IMR-90 (cell line): ENCODE results near the gene NGFR.

Experiments
- BHLHE40 ChIP-seq: fragments of 150-350 bp; IDR thresholded peaks from 2 replicates; pipeline ENCODE4 v1.6.1; 2016; ENCODE audit warnings: mild to moderate bottlenecking, low read depth, low read length
- CEBPB ChIP-seq: IDR thresholded peaks from 2 replicates; pipeline ENCODE4 v1.6.1; 2012; ENCODE audit warnings: low read depth, low read length, improper control_type of control experiment
- CHD1 ChIP-seq: IDR thresholded peaks from 2 replicates; pipeline ENCODE4 v1.6.1; 2012; ENCODE audit warnings: low read depth, low read length, improper control_type of control experiment
- FOS ChIP-seq: fragments of 150-350 bp; IDR thresholded peaks from 2 replicates; pipeline ENCODE4 v1.6.1; 2016; ENCODE audit warnings: low read depth, low read length
- MAFK ChIP-seq: IDR thresholded peaks from 2 replicates; pipeline ENCODE4 v1.6.1; 2012; ENCODE audit warnings: low read depth, low read length, improper control_type of control experiment
- MXI1 ChIP-seq: IDR thresholded peaks from 2 replicates; pipeline ENCODE4 v1.6.1; 2012; ENCODE audit warnings: low read depth, mild to moderate bottlenecking, low read length, moderate library complexity, borderline replicate concordance
- NFE2L2 ChIP-seq: fragments of 150-350 bp; IDR thresholded peaks from 2 replicates; pipeline ENCODE4 v1.6.1; 2016; ENCODE audit warnings: low read depth, mild to moderate bottlenecking, low read length
- POLR2A ChIP-seq: IDR thresholded peaks from 2 replicates; pipeline ENCODE4 v1.6.1; 2012; ENCODE audit warnings: mild to moderate bottlenecking, low read depth, low read length
- RAD21 ChIP-seq: IDR thresholded peaks from 2 replicates; pipeline ENCODE4 v1.6.1; 2012; ENCODE audit warnings: low read length, improper control_type of control experiment
- RFX5 ChIP-seq: IDR thresholded peaks from 2 replicates; pipeline ENCODE4 v1.8.0; 2012; ENCODE audit warnings: low read depth, mild to moderate bottlenecking, low read length, moderate library complexity
- SMC3 ChIP-seq: fragments of 150-350 bp; IDR thresholded peaks from 2 replicates; pipeline ENCODE4 v1.6.1; 2016; ENCODE audit warnings: low read depth, mild to moderate bottlenecking, antibody characterized with exemption, low read length, moderate library complexity
- TF ChIP-seq, protein P1 (sequence below): conservative IDR thresholded peaks from 2 replicates; pipeline ENCODE4 v1.5.1; 2012; ENCODE audit warnings: mild to moderate bottlenecking, low read depth, low read length, improper control_type of control experiment
- TF ChIP-seq, protein P2 (sequence below): fragments of 150-350 bp; IDR thresholded peaks from 2 replicates; pipeline ENCODE4 v1.6.1; 2017; ENCODE audit warnings: mild to moderate bottlenecking, antibody characterized with exemption, low read length, low read depth
- TF ChIP-seq, protein P3 (sequence below): fragments of 150-350 bp; IDR thresholded peaks from 2 replicates; pipeline ENCODE4 v1.6.1; 2016; ENCODE audit warnings: low read depth, mild to moderate bottlenecking, low read length, moderate library complexity, borderline replicate concordance

DNA sequence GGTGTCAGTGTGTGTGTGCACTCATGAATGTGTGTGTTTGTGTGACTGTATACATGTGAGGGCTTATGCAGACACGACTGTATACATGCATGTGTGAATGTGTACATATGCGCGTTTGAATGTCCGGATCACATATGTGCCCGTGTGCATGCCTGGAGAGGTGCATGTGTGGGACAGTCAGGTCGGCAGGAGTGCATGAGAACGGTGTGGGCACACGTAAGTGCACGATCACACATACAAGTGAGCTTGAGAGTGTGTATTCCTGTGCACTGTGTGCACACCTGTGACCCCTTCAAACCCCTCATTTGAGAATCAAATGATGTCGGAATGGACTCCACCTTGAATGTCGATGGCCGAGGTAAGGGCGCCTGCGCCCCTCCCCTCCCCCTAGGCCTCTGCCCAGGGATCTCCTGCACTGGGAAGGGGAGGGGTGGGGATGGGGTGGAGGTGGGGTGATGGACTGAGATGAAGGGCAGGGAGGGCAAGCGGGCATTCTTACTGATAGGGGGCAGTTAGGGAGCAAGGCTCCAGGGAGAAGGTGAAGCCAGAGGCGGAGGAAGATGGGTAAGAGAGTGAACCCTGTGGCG lies 601 bp upstream of the NGFR start:
- TF ChIP-seq, protein P1, sequence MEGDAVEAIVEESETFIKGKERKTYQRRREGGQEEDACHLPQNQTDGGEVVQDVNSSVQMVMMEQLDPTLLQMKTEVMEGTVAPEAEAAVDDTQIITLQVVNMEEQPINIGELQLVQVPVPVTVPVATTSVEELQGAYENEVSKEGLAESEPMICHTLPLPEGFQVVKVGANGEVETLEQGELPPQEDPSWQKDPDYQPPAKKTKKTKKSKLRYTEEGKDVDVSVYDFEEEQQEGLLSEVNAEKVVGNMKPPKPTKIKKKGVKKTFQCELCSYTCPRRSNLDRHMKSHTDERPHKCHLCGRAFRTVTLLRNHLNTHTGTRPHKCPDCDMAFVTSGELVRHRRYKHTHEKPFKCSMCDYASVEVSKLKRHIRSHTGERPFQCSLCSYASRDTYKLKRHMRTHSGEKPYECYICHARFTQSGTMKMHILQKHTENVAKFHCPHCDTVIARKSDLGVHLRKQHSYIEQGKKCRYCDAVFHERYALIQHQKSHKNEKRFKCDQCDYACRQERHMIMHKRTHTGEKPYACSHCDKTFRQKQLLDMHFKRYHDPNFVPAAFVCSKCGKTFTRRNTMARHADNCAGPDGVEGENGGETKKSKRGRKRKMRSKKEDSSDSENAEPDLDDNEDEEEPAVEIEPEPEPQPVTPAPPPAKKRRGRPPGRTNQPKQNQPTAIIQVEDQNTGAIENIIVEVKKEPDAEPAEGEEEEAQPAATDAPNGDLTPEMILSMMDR: no peak
- no peak for TF ChIP-seq CHD1
- no peak for TF ChIP-seq BHLHE40
- no peak for TF ChIP-seq POLR2A
- no peak for TF ChIP-seq FOS
- no peak for TF ChIP-seq RFX5
- TF ChIP-seq, protein P2, sequence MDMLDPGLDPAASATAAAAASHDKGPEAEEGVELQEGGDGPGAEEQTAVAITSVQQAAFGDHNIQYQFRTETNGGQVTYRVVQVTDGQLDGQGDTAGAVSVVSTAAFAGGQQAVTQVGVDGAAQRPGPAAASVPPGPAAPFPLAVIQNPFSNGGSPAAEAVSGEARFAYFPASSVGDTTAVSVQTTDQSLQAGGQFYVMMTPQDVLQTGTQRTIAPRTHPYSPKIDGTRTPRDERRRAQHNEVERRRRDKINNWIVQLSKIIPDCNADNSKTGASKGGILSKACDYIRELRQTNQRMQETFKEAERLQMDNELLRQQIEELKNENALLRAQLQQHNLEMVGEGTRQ: no peak
- TF ChIP-seq CEBPB: no peak
- TF ChIP-seq NFE2L2: no peak
- TF ChIP-seq MAFK: no peak
- TF ChIP-seq MXI1: no peak
- TF ChIP-seq SMC3: no peak
- no peak for TF ChIP-seq RAD21
- TF ChIP-seq, protein P3, sequence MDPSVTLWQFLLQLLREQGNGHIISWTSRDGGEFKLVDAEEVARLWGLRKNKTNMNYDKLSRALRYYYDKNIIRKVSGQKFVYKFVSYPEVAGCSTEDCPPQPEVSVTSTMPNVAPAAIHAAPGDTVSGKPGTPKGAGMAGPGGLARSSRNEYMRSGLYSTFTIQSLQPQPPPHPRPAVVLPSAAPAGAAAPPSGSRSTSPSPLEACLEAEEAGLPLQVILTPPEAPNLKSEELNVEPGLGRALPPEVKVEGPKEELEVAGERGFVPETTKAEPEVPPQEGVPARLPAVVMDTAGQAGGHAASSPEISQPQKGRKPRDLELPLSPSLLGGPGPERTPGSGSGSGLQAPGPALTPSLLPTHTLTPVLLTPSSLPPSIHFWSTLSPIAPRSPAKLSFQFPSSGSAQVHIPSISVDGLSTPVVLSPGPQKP: no peak
